GM19328 (cell line): ENCODE measurements around the gene ERGIC1.

Experiments
- ATAC-seq: cut with Tn5 transposase; IDR thresholded peaks from one replicate; pipeline ENCODE4 v1.9.1; 2021; ENCODE audit warnings: mild to moderate bottlenecking, moderate library complexity; ENCODE audit not compliant: unreplicated experiment

ERGIC1 gene

GRCh38 chr5:172827841-172828240 lies 6.2 kb upstream of the ERGIC1 start:
- no peak for ATAC-seq

GRCh38 chr5:172828911-172829431 lies 5.1 kb upstream of the ERGIC1 start:
- no peak for ATAC-seq

- no peak for ATAC-seq
Observed at GRCh38 chr5:172830275-172830799, 3.7 kb upstream of the ERGIC1 start.

- no peak for ATAC-seq
Observed at GRCh38 chr5:172830876-172831662, 3.0 kb upstream of the ERGIC1 start.

GRCh38 chr5:172832383-172833315 lies 1.4 kb upstream of the ERGIC1 start:
- no peak for ATAC-seq

- ATAC-seq = no peak
Observed at GRCh38 chr5:172833372-172833685, 722 bp upstream of the ERGIC1 start.

GRCh38 chr5:172834415-172835289 lies 601 bp downstream of the ERGIC1 start:
- peak; percentile 22 for ATAC-seq

GRCh38 chr5:172835290-172835993 lies 1.4 kb downstream of the ERGIC1 start:
- ATAC-seq = no peak

GRCh38 chr5:172835994-172836356 lies 1.9 kb downstream of the ERGIC1 start:
- no peak for ATAC-seq

- peak; percentile 51 for ATAC-seq
Observed at GRCh38 chr5:172837640-172838039, 3.6 kb downstream of the ERGIC1 start.

GRCh38 chr5:172838151-172838875 lies 4.3 kb downstream of the ERGIC1 start:
- no peak for ATAC-seq

- no peak for ATAC-seq
Observed at GRCh38 chr5:172839669-172840431, 5.8 kb downstream of the ERGIC1 start.

GRCh38 chr5:172840432-172841154 lies 6.5 kb downstream of the ERGIC1 start:
- ATAC-seq = no peak

- ATAC-seq = no peak
Observed at GRCh38 chr5:172841256-172841655, 7.2 kb downstream of the ERGIC1 start.

GRCh38 chr5:172843825-172844576 lies 9.9 kb downstream of the ERGIC1 start:
- ATAC-seq = no peak

- ATAC-seq = no peak
Observed at GRCh38 chr5:172844577-172844838, 10.5 kb downstream of the ERGIC1 start.

GRCh38 chr5:172845154-172845553 lies 11.1 kb downstream of the ERGIC1 start:
- no peak for ATAC-seq

- no peak for ATAC-seq
Observed at GRCh38 chr5:172845576-172845975, 11.5 kb downstream of the ERGIC1 start.
